NCI-H146 (cell line): ENCODE results near the gene PRDM10.
A peak's percentile ranks its signal among the peaks of the same experiment; 100 is the strongest.

Experiments
- DNase-seq: peaks from one replicate; lab custom pipeline; 2025; lab: John Stamatoyannopoulos, UW

The PRDM10 gene

GRCh38 chr11:130006929-130007328 is 4.3 kb upstream of the PRDM10 start:
- DNase-seq = no peak

DNA sequence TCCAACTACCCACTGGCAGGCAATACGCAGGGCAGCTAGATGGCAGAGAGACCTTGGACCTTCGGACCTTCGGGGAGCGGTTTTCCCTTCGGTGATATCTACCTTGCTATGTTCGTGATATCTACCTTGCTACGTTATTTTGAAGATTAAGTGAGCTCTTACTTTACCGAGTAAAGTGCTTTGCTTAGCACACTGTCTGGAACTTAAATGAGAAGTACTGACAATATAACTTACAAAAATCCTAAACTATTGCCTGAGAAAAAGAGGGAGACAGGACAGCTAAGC is 1.0 kb upstream of the PRDM10 start:
- no peak for DNase-seq

DNA sequence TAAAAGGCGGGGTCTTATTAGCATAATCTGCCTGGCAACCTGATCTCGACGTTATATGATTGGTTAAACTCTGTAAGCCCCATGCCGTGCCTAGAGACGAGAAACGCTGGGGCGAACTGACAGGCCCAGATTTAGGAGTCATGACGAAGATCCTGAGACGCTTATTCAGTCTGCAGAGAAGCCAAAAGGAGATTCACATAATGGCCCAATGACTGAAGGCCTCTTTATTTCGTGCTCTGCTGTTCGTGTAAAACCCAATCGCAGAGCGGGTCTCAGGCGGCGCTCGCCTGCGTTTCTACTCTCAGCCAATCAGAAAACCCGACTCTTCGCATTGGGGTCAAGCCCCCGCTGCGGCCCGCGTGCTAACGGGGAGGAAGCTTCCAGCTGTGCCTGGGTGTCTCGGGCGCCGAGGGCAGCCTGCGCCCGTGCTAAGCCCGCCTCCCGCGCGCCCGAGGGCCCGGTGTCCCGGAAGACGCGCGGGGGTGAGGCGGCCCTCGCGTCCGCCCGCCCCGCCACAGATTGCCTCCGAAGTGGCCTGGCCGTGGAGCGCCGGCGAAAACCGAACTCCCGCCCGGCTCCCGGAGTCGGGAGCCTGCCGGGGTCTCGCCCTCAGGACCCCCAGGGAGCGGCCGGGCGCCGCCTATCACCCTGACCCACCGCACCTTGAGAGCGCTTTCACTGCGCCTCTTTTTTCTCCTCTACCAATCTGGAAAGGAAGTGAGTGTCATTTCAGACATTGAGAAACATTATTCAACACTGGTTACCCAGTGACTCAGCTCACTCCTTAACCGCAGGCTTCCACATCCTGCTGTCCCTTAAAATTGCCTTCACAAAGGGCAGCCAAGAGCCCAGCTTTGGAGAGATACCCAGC is 446 bp upstream of the PRDM10 start:
- DNase-seq = peak; percentile 98

DNA sequence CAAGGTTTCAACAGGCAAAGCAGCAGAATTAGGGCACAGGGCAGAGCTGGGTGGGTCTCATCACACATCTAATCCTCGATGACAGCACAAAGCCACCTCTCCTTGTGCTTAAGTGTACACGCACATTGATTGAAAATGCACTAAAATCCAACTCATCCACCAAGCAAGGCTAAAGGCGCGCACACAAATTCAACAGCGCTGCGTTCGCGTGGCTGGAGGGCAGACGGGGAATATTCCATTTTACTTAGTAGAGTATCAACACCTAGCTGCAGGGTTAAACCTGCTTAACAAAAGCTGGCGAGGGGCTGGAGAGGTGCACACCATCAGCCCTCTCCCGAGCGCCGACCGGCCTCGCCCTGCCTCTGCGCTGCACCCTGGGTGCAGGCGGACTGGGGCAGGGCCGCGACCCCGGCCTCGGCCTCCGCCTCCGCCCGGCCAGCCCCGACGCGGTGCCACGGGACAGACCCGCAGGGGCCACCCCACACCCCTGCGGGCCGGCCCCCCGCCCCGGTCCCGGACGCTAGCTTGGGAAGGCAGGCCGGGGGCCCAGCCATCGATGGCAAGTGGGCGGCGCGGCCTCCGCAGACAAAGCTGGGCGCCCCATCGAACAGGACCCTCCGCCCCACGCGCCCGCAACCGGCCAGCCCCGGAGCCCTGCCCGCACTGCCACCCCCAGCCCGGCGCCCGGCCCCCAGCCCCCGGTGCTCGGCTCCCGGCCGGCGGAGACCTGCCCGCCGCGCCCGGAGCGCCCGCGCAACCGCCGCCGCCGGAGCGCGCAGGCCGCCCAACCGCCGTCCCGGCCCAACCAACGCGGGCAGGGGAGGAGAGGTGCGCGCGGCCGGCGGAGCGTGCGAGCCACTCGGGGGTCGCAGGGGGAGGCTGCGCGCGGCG is 929 bp downstream of the PRDM10 start:
- DNase-seq = peak; percentile 63

GRCh38 chr11:130000552-130001176 is 2.0 kb downstream of the PRDM10 start:
- DNase-seq = no peak

- DNase-seq = no peak
Observed at GRCh38 chr11:129999407-129999806, 3.2 kb downstream of the PRDM10 start.

DNA sequence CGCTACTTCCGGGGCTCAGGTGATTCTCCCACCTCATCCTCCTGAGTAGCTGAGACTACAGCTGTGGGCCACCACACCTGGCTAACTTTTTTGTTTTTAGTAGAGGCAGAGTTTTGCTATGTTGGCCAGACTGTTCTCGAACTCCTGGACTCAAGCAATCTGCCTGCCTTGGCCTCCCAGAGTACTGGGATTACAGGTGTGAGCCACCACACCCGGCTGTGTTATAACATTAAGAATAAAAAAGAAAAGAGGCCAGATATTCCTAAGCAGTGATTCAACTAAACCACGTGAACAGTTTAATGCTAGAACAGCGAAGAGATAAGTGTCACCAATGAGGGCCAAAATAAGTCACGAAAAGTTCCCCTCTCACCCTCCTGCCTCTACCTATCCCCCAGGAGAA is 3.7 kb downstream of the PRDM10 start:
- no peak for DNase-seq

DNA sequence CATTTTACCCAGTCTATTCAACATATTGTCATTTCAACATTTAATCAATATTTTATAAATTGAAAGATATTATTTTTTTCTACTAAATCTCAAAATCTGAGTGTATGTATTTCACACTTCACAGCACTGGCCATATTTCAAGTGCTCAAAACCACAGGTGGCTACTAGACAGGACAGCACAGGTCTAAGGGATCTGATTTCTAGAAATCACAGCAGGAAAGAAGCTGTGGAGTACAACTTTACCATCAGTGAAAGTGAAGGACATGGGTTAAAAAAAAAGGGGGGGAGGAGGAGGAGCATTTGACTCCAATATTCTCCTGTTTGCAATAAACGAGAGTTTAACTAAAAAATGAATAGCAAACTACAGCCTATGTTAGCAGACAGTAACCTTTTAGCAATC is 4.5 kb downstream of the PRDM10 start:
- DNase-seq = no peak

DNA sequence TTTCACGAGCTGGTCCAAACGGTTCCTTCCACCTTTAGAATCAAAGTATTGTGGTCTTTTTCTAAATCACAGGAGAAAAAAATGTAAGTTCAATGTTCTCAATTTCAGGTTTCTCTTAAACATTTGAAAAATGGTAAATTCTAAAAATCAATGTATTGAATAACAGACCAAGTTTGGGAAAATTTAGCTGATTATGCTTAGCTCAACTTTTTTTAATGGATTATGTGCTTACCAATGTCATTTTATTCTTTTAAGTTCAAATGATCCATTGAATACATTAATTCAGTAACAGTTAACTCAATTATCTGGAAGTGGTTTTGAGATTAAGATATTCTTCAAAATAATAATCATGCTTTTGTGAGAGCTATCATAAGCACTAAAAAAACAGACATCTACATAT is 5.1 kb downstream of the PRDM10 start:
- no peak for DNase-seq

DNA sequence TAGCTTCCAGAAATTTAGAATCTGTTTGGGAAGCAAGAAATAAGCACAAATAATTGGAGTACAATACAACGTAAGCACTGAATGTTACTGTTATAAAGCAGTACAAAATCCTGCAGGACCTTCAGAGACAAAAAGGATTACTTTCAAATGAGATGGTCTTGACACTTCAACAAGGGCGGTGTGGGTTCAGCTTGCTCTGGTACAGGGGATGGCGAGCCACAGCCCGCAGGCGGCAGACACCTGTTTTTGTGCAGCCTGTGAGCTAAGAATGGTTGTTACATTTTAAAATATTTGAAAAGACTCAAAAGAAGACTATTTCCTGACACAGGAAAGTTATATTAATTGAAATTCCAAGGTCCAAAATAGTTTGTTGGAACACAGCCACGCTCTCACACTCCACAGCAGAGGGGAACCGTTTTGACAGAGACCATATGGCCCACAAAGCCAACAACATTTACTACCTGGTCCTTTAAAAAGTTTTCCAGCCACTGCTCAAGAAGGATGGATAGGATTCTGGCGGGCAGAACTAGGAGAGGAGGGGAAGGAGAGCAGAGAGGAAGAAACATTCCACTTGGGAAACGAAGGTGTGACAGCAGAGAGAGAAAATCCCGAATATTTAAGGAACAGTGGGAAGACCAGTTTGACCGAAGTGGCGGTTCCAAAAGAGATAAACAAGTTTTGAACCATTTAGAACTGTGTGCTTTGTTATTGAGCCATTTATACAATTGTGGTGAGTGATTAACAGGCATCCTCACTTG is 6.3 kb downstream of the PRDM10 start:
- DNase-seq = no peak

DNA sequence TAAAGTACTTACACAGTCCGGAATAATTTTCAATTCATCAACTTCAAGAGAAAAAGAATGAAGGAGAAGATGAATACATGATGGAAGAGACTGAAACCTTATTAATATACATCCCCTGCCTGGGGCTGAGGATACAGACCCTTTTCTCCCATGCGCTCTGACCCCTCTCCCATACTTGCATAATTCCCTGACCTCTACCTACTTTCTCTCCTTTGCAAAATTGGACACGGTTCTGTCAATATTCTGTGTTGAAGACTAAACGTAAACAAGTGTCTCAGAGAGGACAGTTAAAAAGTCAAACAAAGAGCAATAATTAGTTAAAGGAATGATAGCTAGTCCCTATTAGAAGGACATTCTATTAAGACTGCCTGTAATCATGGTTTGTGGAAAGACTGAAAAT is 7.5 kb downstream of the PRDM10 start:
- DNase-seq = no peak

DNA sequence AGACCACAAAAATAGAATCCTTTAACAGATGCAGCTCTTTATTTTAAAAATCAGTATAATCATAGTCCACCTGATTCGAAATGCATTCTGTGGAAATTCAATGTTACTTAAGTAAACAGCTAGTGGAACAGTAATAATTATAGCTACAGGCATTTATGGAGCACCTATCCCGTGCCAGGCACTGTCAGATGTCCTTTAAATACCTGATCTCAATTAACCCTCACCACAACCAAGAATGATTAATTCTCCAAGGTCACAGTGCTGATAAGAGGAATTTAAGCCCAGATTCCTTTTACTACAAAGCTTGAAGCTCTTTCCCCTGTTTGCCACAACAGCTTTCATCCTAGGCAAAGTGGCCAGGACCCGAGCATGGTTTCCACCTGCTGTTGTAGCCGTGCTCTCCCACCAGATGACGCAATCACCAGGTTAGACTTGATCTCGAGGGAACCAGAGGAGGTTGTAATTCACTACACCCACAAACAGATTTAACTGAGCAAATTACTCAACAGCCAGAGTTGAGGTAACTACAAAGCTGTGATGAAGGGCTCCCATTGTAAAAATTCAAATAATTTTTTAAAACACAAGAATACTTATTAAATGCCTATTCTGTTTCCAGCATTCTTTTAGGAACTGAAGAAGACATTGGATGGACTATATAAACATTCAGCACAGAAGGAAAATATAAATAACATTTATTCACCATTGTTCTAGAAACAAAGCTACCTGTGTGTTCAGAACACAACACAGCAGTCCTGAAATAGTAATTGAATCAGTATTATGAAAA is 10.3 kb downstream of the PRDM10 start:
- peak; percentile 70 for DNase-seq

- no peak for DNase-seq
Observed at GRCh38 chr11:129989149-129989813, 13.4 kb downstream of the PRDM10 start.

DNA sequence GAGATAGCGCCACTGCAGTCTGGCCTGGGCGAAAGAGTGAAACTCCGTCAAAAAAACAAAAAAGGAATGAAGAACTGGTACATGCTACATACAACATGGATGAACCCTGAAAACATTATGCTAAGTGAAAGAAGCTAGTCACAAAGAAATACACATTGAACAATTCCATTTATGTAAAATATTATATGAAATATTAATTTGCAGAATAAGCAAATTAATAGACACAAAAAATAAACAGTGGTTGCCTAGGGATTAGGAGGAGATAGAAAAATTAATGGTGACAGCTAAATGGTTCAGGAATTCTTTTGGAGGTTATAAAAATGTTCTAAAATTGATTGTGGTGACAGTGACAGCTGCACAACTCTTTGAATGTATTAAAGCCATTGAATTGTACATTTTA is 14.7 kb downstream of the PRDM10 start:
- DNase-seq = no peak

GRCh38 chr11:129985823-129986222 is 16.8 kb downstream of the PRDM10 start:
- DNase-seq = no peak

- no peak for DNase-seq
Observed at GRCh38 chr11:129980086-129980485, 22.5 kb downstream of the PRDM10 start.

DNA sequence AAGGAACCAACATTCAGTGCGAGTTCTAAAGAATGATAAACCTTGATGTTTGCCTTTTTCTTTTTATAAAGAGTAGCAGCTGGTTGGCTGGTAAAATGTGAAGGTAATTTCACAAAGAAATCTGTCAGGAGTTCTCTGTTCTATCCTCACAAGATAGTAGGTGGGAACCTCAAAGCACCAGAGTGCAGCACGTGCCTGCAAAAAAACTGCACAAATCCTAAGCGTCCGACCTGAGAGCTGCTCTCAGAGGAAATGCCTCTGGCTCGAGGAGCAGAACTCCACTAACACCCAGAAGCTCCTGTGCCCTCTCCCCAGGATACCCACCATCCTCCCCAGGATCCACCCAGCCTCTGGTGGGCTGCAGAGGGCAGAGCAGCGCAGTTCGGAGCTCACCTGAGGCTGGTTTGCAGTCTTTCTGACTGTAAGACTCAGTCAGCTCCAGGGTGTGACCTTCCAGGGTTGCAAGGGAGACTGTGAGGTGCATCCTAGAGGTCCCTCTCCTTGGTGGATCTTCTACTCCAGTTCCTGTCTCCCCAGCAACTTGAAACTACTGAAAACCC is 23.5 kb downstream of the PRDM10 start:
- no peak for DNase-seq

DNA sequence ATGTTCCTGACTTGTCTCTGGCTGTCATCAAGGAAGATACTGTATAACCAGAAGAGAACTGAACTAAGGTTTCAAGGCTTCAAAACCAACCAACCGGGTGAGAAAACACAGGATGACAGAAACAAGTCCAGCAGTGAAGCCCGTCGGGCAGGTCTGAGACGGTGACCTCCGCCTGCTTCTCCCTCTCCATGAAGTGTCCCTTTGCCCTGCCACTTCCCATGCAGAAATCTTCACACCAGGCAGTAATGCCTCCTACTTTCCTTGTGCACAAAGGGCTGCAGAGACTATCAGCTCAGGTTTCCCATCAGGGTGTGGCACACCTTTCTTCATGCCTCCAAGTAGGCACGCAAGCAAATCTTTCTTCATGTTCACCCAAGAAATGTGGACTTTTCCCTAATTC is 24.2 kb downstream of the PRDM10 start:
- no peak for DNase-seq

DNA sequence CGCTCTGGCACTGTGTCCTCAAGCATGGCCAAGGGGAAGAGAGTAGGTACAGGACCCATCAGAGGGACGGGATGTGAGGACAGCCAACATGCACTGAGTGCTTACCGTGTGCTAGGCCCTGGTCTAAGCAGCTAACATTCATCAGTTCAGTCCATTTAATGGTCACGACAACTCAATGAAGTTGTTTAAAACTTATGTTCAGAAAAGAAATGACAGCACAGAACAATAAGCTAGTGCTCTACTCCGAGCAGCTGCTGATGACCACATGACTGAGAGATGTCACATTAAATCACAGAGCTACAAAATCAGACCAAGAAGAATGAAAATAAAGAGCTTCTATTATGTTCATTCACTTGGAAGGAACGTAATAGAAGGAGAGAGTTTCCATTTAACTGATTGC is 26.3 kb downstream of the PRDM10 start:
- DNase-seq = no peak

DNA sequence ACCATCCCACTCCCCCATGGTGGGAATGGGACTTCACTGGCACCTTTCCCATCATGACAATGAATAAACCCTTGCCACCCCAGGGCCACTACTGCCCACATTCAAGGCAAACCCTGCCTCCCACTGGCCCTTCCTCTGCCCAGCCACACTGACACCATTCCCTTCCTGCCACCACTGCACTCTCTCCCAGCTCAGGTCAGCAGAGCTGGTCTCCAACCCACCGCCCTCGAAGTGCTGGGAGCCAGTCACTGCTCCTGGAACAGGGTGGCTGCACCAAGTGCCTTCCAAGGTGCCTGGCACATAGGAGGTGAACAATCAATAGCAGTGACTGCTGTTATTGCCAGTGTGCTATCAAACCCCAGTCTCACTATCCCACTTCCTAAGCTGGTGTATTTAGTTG is 27.1 kb downstream of the PRDM10 start:
- no peak for DNase-seq
